Keratinocyte (primary cell): ENCODE results near the gene CD33. TPM values are rescaled to one million over a fixed set of nuclear protein-coding genes. Genes with fewer than 3 reads are reported as not detected.

ENCODE experiments used
- DNase-seq: peaks from one replicate; pipeline ENCODE4 v3.0.0-alpha.2; 2011; ENCODE audit warnings: low read depth, missing footprints, low spot score
- FAIRE-seq: peaks from 2 replicates; lab custom pipeline; 2011; peaks lifted over from hg19 to GRCh38; lab: Jason Lieb, UNC
- H2AFZ ChIP-seq: 2 replicates; pipeline ENCODE4 v1.6.0; 2012; ENCODE audit warnings: low read length, control low read depth, inconsistent platforms; ENCODE audit not compliant: control insufficient read depth
- H3K27ac ChIP-seq: 2 replicates; pipeline ENCODE4 v1.5.1; 2011; ENCODE audit warnings: low read length; ENCODE audit not compliant: control insufficient read depth, insufficient read depth
- H3K27me3 ChIP-seq: 3 replicates; pipeline ENCODE4 v1.6.0; 2011; ENCODE audit warnings: low read length; ENCODE audit not compliant: control insufficient read depth, insufficient read depth; ENCODE audit errors: extremely low read depth
- H3K36me3 ChIP-seq, 2 experiments: 2 replicates in 1 of 2; 3 replicates in 1 of 2; pipeline ENCODE4 v1.5.1; 2011; ENCODE audit warnings: low read length in 2 of 2, mild to moderate bottlenecking in 1 of 2; ENCODE audit not compliant: control insufficient read depth in 2 of 2, insufficient read depth in 2 of 2; ENCODE audit errors: extremely low read depth in 1 of 2
- H3K4me1 ChIP-seq: 3 replicates; pipeline ENCODE4 v1.5.1; 2011; ENCODE audit warnings: low read length; ENCODE audit not compliant: control insufficient read depth, insufficient read depth; ENCODE audit errors: extremely low read depth
- H3K4me2 ChIP-seq: 3 replicates; pipeline ENCODE4 v1.6.0; 2011; ENCODE audit warnings: low read depth, low read length; ENCODE audit not compliant: control insufficient read depth, insufficient read depth; ENCODE audit errors: extremely low read depth
- H3K4me3 ChIP-seq, 3 experiments: fragments of 200-600 bp in 1 of 3; sonication (generic) in 1 of 3; 2 replicates in 2 of 3; 3 replicates in 1 of 3; pipeline ENCODE4 v1.5.1; 2011 to 2016; ENCODE audit warnings: low read length in 3 of 3, mild to moderate bottlenecking in 3 of 3, control low read depth in 2 of 3, inconsistent platforms in 1 of 3, low read depth in 1 of 3, mixed read lengths in 1 of 3, mixed run types in 1 of 3, moderate library complexity in 1 of 3; ENCODE audit not compliant: control insufficient read depth in 2 of 3, insufficient read depth in 2 of 3; ENCODE audit errors: extremely low read depth in 1 of 3
- H3K79me2 ChIP-seq: 2 replicates; pipeline ENCODE4 v1.6.0; 2012; ENCODE audit warnings: low read length; ENCODE audit not compliant: control insufficient read depth, insufficient read depth
- H3K9ac ChIP-seq: 3 replicates; pipeline ENCODE4 v1.6.0; 2011; ENCODE audit warnings: low read length; ENCODE audit not compliant: control insufficient read depth, insufficient read depth; ENCODE audit errors: extremely low read depth
- H3K9me1 ChIP-seq: 3 replicates; pipeline ENCODE4 v1.6.0; 2011; ENCODE audit warnings: low read length; ENCODE audit not compliant: control insufficient read depth, insufficient read depth; ENCODE audit errors: extremely low read depth
- H3K9me3 ChIP-seq: 2 replicates; pipeline ENCODE4 v1.5.1; 2012; ENCODE audit warnings: low read depth, low read length; ENCODE audit not compliant: control insufficient read depth
- H4K20me1 ChIP-seq: 3 replicates; pipeline ENCODE4 v1.6.0; 2011; ENCODE audit warnings: low read length; ENCODE audit not compliant: control insufficient read depth, insufficient read depth; ENCODE audit errors: extremely low read depth
- CTCF ChIP-seq, 3 experiments: IDR thresholded peaks in 1 of 3; conservative IDR thresholded peaks in 1 of 3; optimal IDR thresholded peaks in 1 of 3; 2 replicates in 2 of 3; 3 replicates in 1 of 3; pipeline versions ENCODE3 to v1.5.1; 2011; ENCODE audit warnings: low read length in 3 of 3, mild to moderate bottlenecking in 3 of 3, moderate library complexity in 2 of 3, control low read depth in 1 of 3, inconsistent platforms in 1 of 3; ENCODE audit not compliant: insufficient read depth in 2 of 3; ENCODE audit errors: extremely low read depth in 1 of 3
- EZH2 ChIP-seq: IDR thresholded peaks from one replicate; pipeline ENCODE4 v1.6.1; 2012; ENCODE audit warnings: inconsistent platforms, mild to moderate bottlenecking, low read length, moderate library complexity
- dilution Hi-C: fragments of 300-500 bp; cut with MboI; formaldehyde crosslinking; loops from one replicate; pipeline ENCODE4 v1.7.0; 2020; ENCODE audit warnings: low sequenced_read_pairs; ENCODE audit not compliant: extremely low pct_ligation_motif_present
- polyA plus RNA-seq, 5 experiments: library from polyadenylated mRNA; depleted of rRNA in 3 of 5; stranded (reverse) in 3 of 5; stranded (forward) in 1 of 5; unstranded in 1 of 5; fragments of >200 nt; gene quantifications; 1 replicate in 1 of 5; 2 replicates in 3 of 5; 3 replicates in 1 of 5; pipeline versions ENCODE4 v1.2.1 to v1.2.3, GENCODE V29; 2011 to 2012; ENCODE audit warnings: missing spikeins in 2 of 5, low read depth in 1 of 5, low replicate concordance in 1 of 5

Gene CD33
- polyA plus RNA-seq, 1 donor (not counting 4 experiments of a cell fraction or from before 2014, with no cell fraction given), result 0.16 TPM

GRCh38 chr19:51196181-51196580, 28.7 kb upstream of the CD33 start:
- Histone ChIP-seq H3K27ac (no peak overlapping the region), H3K79me2 (no peaks in the 10 kb centered on the region), H3K4me2 (no peak overlapping the region), H3K27me3 (no peaks in the 10 kb centered on the region), H3K9me3 (no peaks in the 10 kb centered on the region), H3K36me3 (no peaks in the 10 kb centered on the region), H3K4me3 (no peak overlapping the region), H2AFZ (no peak overlapping the region), H3K9ac (no peak overlapping the region), H4K20me1 (no peaks in the 10 kb centered on the region), H3K4me1 (peaks cover 4% of the 10 kb centered on the region), H3K9me1 (no peaks in the 10 kb centered on the region)
- FAIRE-seq (no peak), DNase-seq (no peak)
- TF ChIP-seq EZH2 (no peak), CTCF (optimal IDR thresholded peaks at IDR 0.05 in 1 of 3, IDR thresholded peaks at IDR 0.05 in 1 of 3, conservative IDR thresholded peaks at IDR 0.05 in 1 of 3; ENCODE audit: extremely low read depth in 1 of 3, insufficient read depth in 2 of 3, low read length in 3 of 3) (no peak)
- dilution Hi-C loops, result no loop called here

GRCh38 chr19:51198641-51199040, 26.2 kb upstream of the CD33 start:
- Histone ChIP-seq H3K27me3 (no peaks in the 10 kb centered on the region), H4K20me1 (no peaks in the 10 kb centered on the region), H3K9me3 (no peaks in the 10 kb centered on the region), H3K27ac (no peak overlapping the region), H2AFZ (no peak overlapping the region), H3K9ac (no peak overlapping the region), H3K9me1 (no peaks in the 10 kb centered on the region), H3K4me2 (no peak overlapping the region), H3K4me3 (no peak overlapping the region), H3K36me3 (no peaks in the 10 kb centered on the region), H3K79me2 (no peaks in the 10 kb centered on the region), H3K4me1 (peaks cover 4% of the 10 kb centered on the region)
- dilution Hi-C loops, result no loop called here
- TF ChIP-seq CTCF (optimal IDR thresholded peaks at IDR 0.05 in 1 of 3, IDR thresholded peaks at IDR 0.05 in 1 of 3, conservative IDR thresholded peaks at IDR 0.05 in 1 of 3; ENCODE audit: extremely low read depth in 1 of 3, insufficient read depth in 2 of 3, low read length in 3 of 3) (no peak), EZH2 (no peak)
- FAIRE-seq (no peak), DNase-seq (no peak)
